Measurements from ENCODE around the gene FUZ. TPM values are rescaled to one million over a fixed set of nuclear protein-coding genes. Genes with fewer than 3 reads are reported as not detected.

The FUZ gene
- total and polyA plus RNA-seq, 9 donors, result 13.4 to 48.6 (median 27.5) TPM

DNA sequence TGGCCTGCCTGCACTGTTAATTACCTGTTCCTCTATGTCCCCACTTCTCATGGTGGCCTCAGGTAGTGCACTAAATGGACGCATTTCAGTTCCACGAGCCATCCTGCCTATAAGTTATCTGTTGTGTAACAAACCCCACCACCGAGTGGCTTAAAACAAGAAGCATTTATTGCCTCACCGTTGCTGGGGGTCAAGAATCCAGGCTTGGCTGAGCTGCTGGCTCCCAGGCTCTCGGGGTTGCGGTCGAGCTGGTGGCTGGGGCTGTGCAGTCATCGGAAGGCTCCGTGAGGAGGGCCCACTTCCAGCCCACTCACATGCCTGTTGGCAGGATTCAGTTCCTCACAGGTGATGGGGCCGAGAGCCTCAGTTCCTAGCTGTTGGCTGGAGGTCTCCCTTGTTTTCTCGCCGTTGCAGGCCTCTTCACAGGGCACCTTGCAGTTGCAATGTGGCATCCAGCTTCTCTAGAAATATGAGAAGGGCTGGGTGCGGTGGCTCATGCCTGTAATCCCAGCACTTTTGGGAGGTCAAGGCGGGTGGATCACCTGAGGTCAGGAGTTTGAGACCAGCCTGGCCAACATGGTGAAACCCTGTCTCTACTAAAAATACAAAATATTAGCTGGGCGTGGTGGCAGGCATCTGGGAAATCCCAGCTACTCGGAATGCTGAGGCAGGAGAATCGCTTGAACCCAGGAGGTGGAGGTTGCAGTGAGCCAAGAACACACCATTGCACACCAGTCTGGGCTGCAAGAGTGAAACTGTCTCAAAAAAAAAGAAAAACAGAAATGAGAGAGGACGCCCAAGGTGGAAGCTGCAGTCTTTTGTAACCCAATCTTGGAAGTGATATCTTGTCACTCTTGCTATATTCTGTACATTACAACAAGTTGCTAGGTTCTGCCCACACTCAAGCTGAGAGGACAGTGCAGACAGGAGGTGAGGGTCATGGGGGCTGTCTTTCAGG, 31.3 kb upstream of the FUZ start:
- no peaks in the 10 kb centered on the region for H3K4me1 ChIP-seq (ENCODE audit: insufficient read depth)
- intact Hi-C loops (cut with DNase I), result no loop called here
- no peaks in the 10 kb centered on the region for H3K36me3 ChIP-seq
- TF ChIP-seq CTCF (IDR thresholded peaks at IDR 0.05) (no peak), POLR2A (IDR thresholded peaks at IDR 0.05) (no peak), EP300 (IDR thresholded peaks at IDR 0.05) (no peak)
- no peak overlapping the region for H3K27ac ChIP-seq
- no peaks in the 10 kb centered on the region for H3K9me3 ChIP-seq
- WGBS, 3 donors, result 79 to 84% (median 79%) methylated on average over 18 of the region's 18 CpGs
- DNase-seq, result no peak
- no peaks in the 10 kb centered on the region for H3K27me3 ChIP-seq
- H3K4me3 ChIP-seq, result no peak overlapping the region

GRCh38 chr19:49843265-49843664, 30.2 kb upstream of the FUZ start:
- Histone ChIP-seq H3K4me1 (ENCODE audit: insufficient read depth) (no peaks in the 10 kb centered on the region), H3K9me3 (no peaks in the 10 kb centered on the region), H3K4me3 (no peak overlapping the region), H3K27ac (no peak overlapping the region), H3K36me3 (no peaks in the 10 kb centered on the region), H3K27me3 (no peaks in the 10 kb centered on the region)
- no peak for TF ChIP-seq EP300 (IDR thresholded peaks at IDR 0.05)
- TF ChIP-seq POLR2A (IDR thresholded peaks at IDR 0.05), result no peak
- no peak for TF ChIP-seq CTCF (IDR thresholded peaks at IDR 0.05)
- DNase-seq, result no peak
- WGBS, 3 donors, result 84 to 90% (median 87%) methylated on average over 3 of the region's 3 CpGs
- intact Hi-C loops (cut with DNase I), result no loop called here

DNA sequence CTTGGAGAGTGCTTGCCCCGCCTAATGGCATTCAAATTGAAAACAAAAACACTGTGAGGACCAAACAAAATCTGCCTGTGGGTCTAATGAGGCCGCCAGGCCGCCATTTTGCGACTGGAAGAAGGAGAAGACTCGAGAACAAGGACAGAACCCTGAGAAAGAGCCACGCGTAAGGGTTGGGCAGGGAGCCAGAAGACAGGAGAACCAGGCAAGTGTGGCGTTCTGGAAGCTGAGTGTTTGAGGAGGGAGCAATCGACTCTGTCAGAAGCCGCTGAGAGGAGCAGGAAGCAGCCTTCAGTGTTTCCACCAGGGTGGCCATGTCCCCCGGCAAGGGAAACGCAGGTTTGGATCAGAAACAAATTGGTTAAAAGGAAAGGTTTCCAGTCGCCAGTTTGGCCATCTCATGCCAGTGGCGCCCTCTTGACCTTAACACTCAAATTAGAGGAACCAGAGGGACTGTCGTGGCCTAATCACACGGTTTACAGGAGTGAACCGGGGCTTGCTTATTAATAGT, 27.7 kb upstream of the FUZ start:
- H3K4me3 ChIP-seq, result no peak overlapping the region
- H3K27ac ChIP-seq, result no peak overlapping the region
- intact Hi-C loops (cut with DNase I), result no loop called here
- H3K4me1 ChIP-seq (ENCODE audit: insufficient read depth), result no peaks in the 10 kb centered on the region
- no peaks in the 10 kb centered on the region for H3K27me3 ChIP-seq
- peak in 1 of 5 donors; percentile 36 for DNase-seq
- no peaks in the 10 kb centered on the region for H3K9me3 ChIP-seq
- 88 to 91% (median 90%) methylated on average over 17 of the region's 17 CpGs for WGBS, 3 donors
- TF ChIP-seq POLR2A (IDR thresholded peaks at IDR 0.05) (no peak), CTCF (IDR thresholded peaks at IDR 0.05) (no peak), EP300 (IDR thresholded peaks at IDR 0.05) (no peak)
- no peaks in the 10 kb centered on the region for H3K36me3 ChIP-seq

DNA sequence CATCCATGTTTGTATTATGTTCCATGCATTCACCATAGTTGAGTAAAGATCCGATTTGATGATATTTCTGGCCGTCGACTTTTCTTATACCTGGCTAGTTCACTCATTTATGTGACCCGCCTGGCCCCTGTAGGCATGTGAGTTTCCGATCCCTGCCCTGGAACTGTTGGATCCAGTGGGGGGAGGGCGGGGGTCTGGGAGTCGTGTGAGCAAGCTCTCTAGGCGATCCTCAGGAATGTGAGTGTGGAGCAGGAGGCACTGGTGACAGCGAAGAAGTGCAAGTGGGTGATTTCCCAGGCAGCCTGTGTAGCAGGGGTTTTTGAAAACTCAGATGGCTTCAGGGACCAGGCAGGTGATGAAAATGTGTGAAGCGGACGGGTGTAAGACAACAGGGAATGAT, 27.2 kb upstream of the FUZ start:
- Histone ChIP-seq H3K4me1 (ENCODE audit: insufficient read depth) (no peaks in the 10 kb centered on the region), H3K4me3 (no peak overlapping the region), H3K9me3 (no peaks in the 10 kb centered on the region), H3K36me3 (no peaks in the 10 kb centered on the region), H3K27ac (no peak overlapping the region), H3K27me3 (no peaks in the 10 kb centered on the region)
- DNase-seq, result no peak
- whole genome bisulfite sequencing, 3 donors, result 83 to 88% (median 84%) methylated on average over 11 of the region's 11 CpGs
- intact Hi-C loops (cut with DNase I), result no loop called here
- TF ChIP-seq EP300 (IDR thresholded peaks at IDR 0.05) (no peak), POLR2A (IDR thresholded peaks at IDR 0.05) (no peak), CTCF (IDR thresholded peaks at IDR 0.05) (no peak)

All from ovary (tissue), 9 donors.